Activated T-helper 17 cell treated with anti-CD3 and anti-CD28 coated beads, Interleukin-2, amount 50 U/mL, for 72 hours (primary cell): ENCODE measurements around the gene CPLX1. TPM values are rescaled to one million over a fixed set of nuclear protein-coding genes. Genes with fewer than 3 reads are reported as not detected.
"Not testable (repeated sequence)": the region's sequence is repeated elsewhere in the genome, so short reads cannot be mapped to it uniquely, and the experiment has no call there.

Experiments used
- ATAC-seq: fragments of 150-1000 bp; cut with Tn5 transposase; replicated peaks from 2 replicates; pipeline ENCODE4 v1.10.0; 2021; ENCODE audit warnings: mild to moderate bottlenecking, moderate library complexity
- H3K27ac Mint-ChIP-seq: one replicate; pipeline ENCODE4 v1.8.0; 2022; ENCODE audit warnings: mixed read lengths
- H3K27me3 Mint-ChIP-seq: one replicate; pipeline ENCODE4 v1.8.0; 2022; ENCODE audit warnings: mixed read lengths
- H3K36me3 Mint-ChIP-seq: one replicate; pipeline ENCODE4 v1.8.0; 2022; ENCODE audit warnings: low read depth, mild to moderate bottlenecking, mixed read lengths
- H3K4me1 Mint-ChIP-seq: one replicate; pipeline ENCODE4 v1.8.0; 2022; ENCODE audit warnings: mixed read lengths
- H3K4me3 Mint-ChIP-seq: one replicate; pipeline ENCODE4 v1.8.0; 2022; ENCODE audit warnings: mild to moderate bottlenecking, mixed read lengths
- H3K9me3 Mint-ChIP-seq: one replicate; pipeline ENCODE4 v1.8.0; 2022; ENCODE audit warnings: mixed read lengths
- total RNA-seq, 2 donors: library from RNA; stranded (reverse); gene quantifications; one replicate each; pipeline ENCODE4 v1.2.3, GENCODE V29; 2022

Gene CPLX1
- total RNA-seq, 2 donors from 2014 or later: 0.50 to 3.6 TPM

- Mint-ChIP-seq H3K36me3 (peaks cover 49% of the 10 kb centered on the region), H3K27me3 (no peaks in the 10 kb centered on the region), H3K27ac (no peak overlapping the region), H3K4me3 (no peak overlapping the region), H3K9me3 (no peaks in the 10 kb centered on the region), H3K4me1 (no peaks in the 10 kb centered on the region)
- no peak for ATAC-seq
Measured at GRCh38 chr4:751676-752075, 74.3 kb downstream of the CPLX1 start.

DNA sequence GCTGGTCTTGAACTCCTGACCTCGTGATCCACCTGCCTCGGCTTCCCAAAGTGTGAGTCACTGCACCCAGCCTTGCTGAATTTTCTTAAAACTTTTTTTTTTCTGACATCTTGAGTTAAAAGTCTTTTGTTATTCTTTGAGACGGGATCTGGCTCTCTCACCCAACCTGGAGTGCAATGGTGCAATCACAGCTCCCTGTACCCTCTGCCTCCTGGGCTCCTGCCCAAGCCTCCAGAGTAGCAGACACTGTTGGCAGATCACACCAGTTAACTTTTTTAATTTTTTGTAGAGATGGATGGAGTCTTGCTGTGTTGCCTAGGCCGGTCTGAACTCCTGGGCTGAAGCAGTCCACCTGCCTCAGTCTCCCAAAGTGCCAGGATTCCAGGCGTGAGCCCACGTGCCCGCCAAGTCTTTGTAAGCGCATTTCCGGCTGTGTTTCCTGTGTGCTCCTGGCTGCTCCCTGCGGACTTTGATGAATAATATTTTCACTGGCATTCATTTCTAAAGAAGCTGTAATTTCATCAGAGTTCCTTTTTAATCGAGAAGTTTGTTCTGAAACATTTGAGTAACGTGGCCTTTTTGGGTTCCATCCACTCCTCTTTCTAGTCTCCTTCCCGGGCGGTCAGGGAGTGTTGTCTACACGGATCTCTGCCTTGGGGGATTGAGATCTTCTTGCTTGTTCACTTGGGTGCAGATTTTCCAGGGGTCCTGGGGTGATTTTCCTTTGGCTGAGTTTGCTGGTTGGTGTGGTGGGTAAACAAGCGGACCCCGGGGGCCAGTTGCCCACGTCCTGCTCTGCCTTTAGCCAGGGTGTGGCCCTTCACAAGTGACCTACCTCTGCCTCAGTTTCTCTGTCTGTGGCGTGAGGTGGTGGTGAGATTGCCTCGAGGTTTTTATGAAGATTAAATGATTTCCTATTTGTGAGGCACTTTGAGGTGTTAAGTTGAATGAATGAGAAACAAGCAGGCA is 75.9 kb downstream of the CPLX1 start:
- no peak overlapping the region for H3K27ac Mint-ChIP-seq
- H3K27me3 Mint-ChIP-seq: no peaks in the 10 kb centered on the region
- no peaks in the 10 kb centered on the region for H3K4me1 Mint-ChIP-seq
- ATAC-seq: no peak
- no peak overlapping the region for H3K4me3 Mint-ChIP-seq
- peaks cover 49% of the 10 kb centered on the region for H3K36me3 Mint-ChIP-seq
- H3K9me3 Mint-ChIP-seq: no peaks in the 10 kb centered on the region

DNA sequence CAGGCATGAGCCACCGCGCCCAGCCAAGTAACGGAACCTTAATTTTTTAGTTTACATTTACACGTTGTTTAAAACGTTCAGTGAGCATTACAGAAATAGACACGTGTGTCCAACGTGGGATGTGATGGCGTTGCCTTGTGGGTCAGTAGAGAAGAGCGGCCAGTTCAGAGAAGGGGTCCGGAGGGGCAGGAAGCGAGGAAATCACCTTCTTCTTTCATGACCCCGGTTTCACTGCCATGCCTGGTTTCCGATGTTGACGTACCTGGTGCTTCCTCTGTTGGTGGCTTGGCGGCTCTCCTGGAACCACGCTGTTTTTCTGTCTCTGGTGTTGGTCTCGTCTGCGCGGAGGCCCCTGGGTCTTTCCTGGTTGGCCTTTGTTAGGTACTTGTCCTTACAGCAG is 77.5 kb downstream of the CPLX1 start:
- Mint-ChIP-seq H3K4me1 (no peaks in the 10 kb centered on the region), H3K36me3 (peaks cover 50% of the 10 kb centered on the region), H3K27me3 (no peaks in the 10 kb centered on the region), H3K4me3 (no peak overlapping the region), H3K27ac (no peak overlapping the region), H3K9me3 (no peaks in the 10 kb centered on the region)
- ATAC-seq: no peak

- H3K27ac Mint-ChIP-seq: no peak overlapping the region
- H3K36me3 Mint-ChIP-seq: peaks cover 51% of the 10 kb centered on the region
Measured at GRCh38 chr4:747546-748170, 78.3 kb downstream of the CPLX1 start.

GRCh38 chr4:744212-744841 is 81.6 kb downstream of the CPLX1 start:
- Mint-ChIP-seq H3K4me1 (no peaks in the 10 kb centered on the region), H3K27ac (no peak overlapping the region), H3K27me3 (no peaks in the 10 kb centered on the region), H3K36me3 (peaks cover 27% of the 10 kb centered on the region), H3K4me3 (no peak overlapping the region), H3K9me3 (no peaks in the 10 kb centered on the region)
- ATAC-seq: no peak

More at GRCh38 chr4:747546-748170, 78.3 kb downstream of the CPLX1 start:
- Mint-ChIP-seq H3K27me3 (no peaks in the 10 kb centered on the region), H3K4me3 (no peak overlapping the region), H3K9me3 (no peaks in the 10 kb centered on the region), H3K4me1 (no peaks in the 10 kb centered on the region)
- ATAC-seq: no peak

- H3K27ac Mint-ChIP-seq: no peak overlapping the region
- no peaks in the 10 kb centered on the region for H3K27me3 Mint-ChIP-seq
- H3K36me3 Mint-ChIP-seq: peaks cover 22% of the 10 kb centered on the region
- H3K4me3 Mint-ChIP-seq: no peak overlapping the region
- ATAC-seq: no peak
- H3K9me3 Mint-ChIP-seq: no peaks in the 10 kb centered on the region
- no peaks in the 10 kb centered on the region for H3K4me1 Mint-ChIP-seq
Measured at GRCh38 chr4:743463-744211, 82.3 kb downstream of the CPLX1 start.

DNA sequence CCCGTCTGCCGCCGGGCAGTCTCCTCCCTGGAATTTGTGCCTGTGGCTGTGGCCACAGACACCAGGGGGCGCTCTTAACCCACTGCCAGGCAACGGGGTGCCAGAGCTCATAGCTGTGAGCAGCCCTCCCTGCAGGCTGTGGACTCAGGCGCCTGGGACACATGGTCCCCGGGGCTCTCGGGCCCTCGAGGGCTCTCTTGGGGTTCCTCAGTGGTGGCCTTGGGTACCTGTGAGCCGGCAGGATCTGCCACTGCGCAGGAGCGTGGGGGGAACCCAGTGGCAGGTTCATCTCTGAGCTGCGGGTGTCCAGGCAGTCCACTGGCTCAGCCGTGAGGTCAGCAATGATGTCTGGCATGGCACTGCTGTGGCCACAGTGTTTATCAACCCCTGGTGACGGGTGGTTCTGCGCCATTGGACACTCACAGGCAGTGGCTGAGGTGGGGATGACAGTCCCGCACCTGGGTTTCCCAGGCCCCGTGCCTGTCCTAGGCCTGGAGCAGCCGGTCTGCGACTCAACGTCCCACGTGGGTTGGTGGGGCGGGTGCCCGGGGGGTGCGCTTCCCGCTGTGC is 83.1 kb downstream of the CPLX1 start:
- H3K9me3 Mint-ChIP-seq: no peaks in the 10 kb centered on the region
- H3K36me3 Mint-ChIP-seq: peaks cover 19% of the 10 kb centered on the region
- peak; percentile 91 for ATAC-seq
- no peaks in the 10 kb centered on the region for H3K4me1 Mint-ChIP-seq
- H3K4me3 Mint-ChIP-seq: no peak overlapping the region
- H3K27me3 Mint-ChIP-seq: no peaks in the 10 kb centered on the region
- peak overlapping the region; percentile 52 for H3K27ac Mint-ChIP-seq

- Mint-ChIP-seq H3K27me3 (no peaks in the 10 kb centered on the region), H3K36me3 (peaks cover 22% of the 10 kb centered on the region), H3K27ac (peak overlapping the region; percentile 52), H3K4me1 (no peaks in the 10 kb centered on the region), H3K9me3 (no peaks in the 10 kb centered on the region), H3K4me3 (no peak overlapping the region)
- ATAC-seq: peak; percentile 14
Measured at GRCh38 chr4:742096-742741, 83.7 kb downstream of the CPLX1 start.

DNA sequence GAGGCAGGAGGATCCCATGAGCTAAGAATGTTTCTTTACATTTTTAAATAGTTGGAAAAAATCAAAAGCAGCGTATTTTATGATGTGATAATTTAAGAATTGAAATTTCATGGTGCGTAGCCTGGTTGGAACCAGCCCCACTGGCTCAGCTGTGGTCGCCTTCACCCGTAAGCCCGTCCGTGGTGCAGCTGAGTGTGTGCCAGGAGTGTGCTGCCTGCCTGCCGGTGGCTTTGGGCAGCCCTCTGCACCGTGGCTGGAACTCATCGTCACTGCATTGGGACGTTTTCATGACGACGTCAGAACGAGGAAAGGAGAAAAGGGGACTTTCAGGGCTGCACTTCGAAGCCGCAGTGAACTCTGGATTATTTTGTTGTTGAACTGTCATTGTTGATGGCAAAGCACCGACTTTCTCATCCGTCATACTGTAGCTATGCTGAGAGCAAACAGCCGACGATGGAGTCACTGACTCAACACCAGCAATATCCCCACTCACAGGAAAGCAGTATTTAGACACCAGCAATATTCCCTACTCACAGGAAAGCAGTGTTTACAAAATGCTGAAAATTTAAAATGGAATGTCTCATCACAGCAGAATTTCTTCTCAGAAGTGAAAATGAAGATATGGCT is 85.2 kb downstream of the CPLX1 start:
- Mint-ChIP-seq H3K27me3 (no peaks in the 10 kb centered on the region), H3K4me3 (no peak overlapping the region), H3K36me3 (peaks cover 24% of the 10 kb centered on the region), H3K9me3 (no peaks in the 10 kb centered on the region), H3K4me1 (no peaks in the 10 kb centered on the region), H3K27ac (no peak overlapping the region)
- ATAC-seq: no peak

DNA sequence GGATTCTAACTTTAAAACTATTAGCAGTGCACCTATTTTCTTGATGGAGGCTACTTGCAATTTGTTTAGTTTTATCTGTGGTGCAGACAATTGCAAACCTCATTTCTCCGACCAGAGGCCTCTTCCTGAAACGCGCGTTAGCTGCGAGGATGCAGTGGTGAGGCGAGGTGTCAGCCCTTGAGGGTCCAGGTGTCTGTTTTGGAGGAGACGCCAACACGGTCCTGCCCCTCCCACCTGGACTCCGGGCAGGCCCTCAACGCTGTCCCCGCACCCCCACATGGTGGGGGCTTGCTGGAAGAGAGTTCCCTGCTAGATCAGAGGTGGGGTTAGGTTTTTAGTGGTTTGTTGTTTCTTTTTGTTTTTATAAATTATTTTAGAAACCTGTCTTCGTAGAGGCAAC is 85.9 kb downstream of the CPLX1 start:
- Mint-ChIP-seq H3K27me3 (no peaks in the 10 kb centered on the region), H3K4me1 (no peaks in the 10 kb centered on the region), H3K36me3 (peaks cover 32% of the 10 kb centered on the region), H3K4me3 (no peak overlapping the region), H3K27ac (no peak overlapping the region), H3K9me3 (no peaks in the 10 kb centered on the region)
- no peak for ATAC-seq

DNA sequence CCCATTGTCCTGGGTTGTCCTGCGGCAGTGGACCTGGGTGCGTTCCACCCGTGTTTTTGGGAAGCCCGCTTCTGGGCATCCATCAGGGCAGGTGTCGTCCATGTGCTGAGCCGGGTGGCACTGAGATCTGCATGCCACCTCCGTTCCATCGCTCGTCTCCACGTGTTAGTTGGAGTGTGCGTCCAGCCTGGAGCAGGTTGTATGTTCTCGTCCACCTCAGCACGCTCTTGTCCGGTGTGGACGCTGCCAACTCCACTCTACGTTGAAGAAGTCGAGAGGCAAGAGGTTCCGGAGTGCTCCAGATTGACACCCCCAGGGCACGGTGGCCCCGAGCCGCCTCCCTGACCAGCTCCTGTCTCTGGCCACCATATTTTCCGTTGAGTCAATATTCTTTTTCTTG is 86.4 kb downstream of the CPLX1 start:
- Mint-ChIP-seq H3K4me1 (no peaks in the 10 kb centered on the region), H3K27ac (no peak overlapping the region), H3K4me3 (no peak overlapping the region), H3K27me3 (no peaks in the 10 kb centered on the region), H3K36me3 (peaks cover 36% of the 10 kb centered on the region), H3K9me3 (no peaks in the 10 kb centered on the region)
- no peak for ATAC-seq

- Mint-ChIP-seq H3K4me3 (no peak overlapping the region), H3K36me3 (peaks cover 38% of the 10 kb centered on the region)
Measured at GRCh38 chr4:738781-739280, 87.1 kb downstream of the CPLX1 start.

DNA sequence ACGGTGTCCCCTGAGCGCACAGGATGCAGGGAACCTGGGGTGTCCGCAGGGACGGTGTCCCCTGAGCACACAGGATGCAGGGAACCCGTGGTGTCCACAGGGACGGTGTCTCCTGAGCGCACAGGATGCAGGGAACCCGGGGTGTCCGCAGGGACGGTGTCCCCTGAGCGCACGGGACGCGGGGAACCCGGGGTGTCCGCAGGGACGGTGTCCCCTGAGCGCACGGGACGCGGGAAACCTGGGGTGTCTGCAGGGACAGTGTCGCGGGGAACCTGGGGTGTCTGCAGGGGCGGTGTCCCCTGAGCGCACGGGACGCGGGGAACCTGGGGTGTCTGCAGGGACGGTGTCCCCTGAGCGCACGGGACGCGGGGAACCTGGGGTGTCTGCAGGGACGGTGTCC is 89.4 kb downstream of the CPLX1 start:
- not testable (repeated sequence) for ATAC-seq, H3K27me3 Mint-ChIP-seq, H3K9me3 Mint-ChIP-seq, H3K4me3 Mint-ChIP-seq, H3K27ac Mint-ChIP-seq, H3K4me1 Mint-ChIP-seq
- peaks cover 40% of the 10 kb centered on the region for H3K36me3 Mint-ChIP-seq

More at GRCh38 chr4:738781-739280, 87.1 kb downstream of the CPLX1 start:
- ATAC-seq: no peak
- Mint-ChIP-seq H3K4me1 (no peaks in the 10 kb centered on the region), H3K27ac (no peak overlapping the region), H3K9me3 (no peaks in the 10 kb centered on the region), H3K27me3 (no peaks in the 10 kb centered on the region)
